T47D (cell line): Measurements from ENCODE around the gene TAS2R60.

ENCODE experiments used
- DNase-seq, 2 experiments: peaks; one replicate each; pipeline versions ENCODE4 v3.0.0 to v3.0.0-alpha.2; 2011 to 2012; ENCODE audit warnings: low read depth in 1 of 2, low spot score in 1 of 2
- JUND ChIP-seq: IDR thresholded peaks from 2 replicates; pipeline ENCODE4 v1.6.1; 2012; ENCODE audit warnings: low read depth
- in situ Hi-C: cut with HindIII; loops from 2 replicates; pipeline ENCODE4 v1.10.0; 2016; ENCODE audit warnings: low sequenced_read_pairs, low pct_unique_long_range_greater_than_20kb

TAS2R60 gene

GRCh38 chr7:143435266-143435665, 8.0 kb upstream of the TAS2R60 start:
- in situ Hi-C loops: no loop called here
- DNase-seq: no peak
- no peak for TF ChIP-seq JUND

- no peak for DNase-seq
- in situ Hi-C loops: no loop called here
Observed at GRCh38 chr7:143436325-143436946, 6.8 kb upstream of the TAS2R60 start.

GRCh38 chr7:143437578-143437977, 5.7 kb upstream of the TAS2R60 start:
- TF ChIP-seq JUND: no peak
- DNase-seq: no peak
- in situ Hi-C loops: no loop called here

More at GRCh38 chr7:143436325-143436946, 6.8 kb upstream of the TAS2R60 start:
- TF ChIP-seq JUND: no peak

GRCh38 chr7:143439866-143440265, 3.4 kb upstream of the TAS2R60 start:
- in situ Hi-C loops: no loop called here
- TF ChIP-seq JUND: no peak
- no peak for DNase-seq

GRCh38 chr7:143444063-143444782, 970 bp downstream of the TAS2R60 start:
- no peak for DNase-seq
- TF ChIP-seq JUND: no peak
- in situ Hi-C loops: no loop called here

GRCh38 chr7:143444785-143445184, 1.5 kb downstream of the TAS2R60 start:
- TF ChIP-seq JUND: no peak
- DNase-seq: no peak
- in situ Hi-C loops: no loop called here

GRCh38 chr7:143447466-143447865, 4.2 kb downstream of the TAS2R60 start:
- in situ Hi-C loops: no loop called here
- TF ChIP-seq JUND: no peak
- DNase-seq: no peak

GRCh38 chr7:143448429-143448828, 5.2 kb downstream of the TAS2R60 start:
- DNase-seq: no peak
- no peak for TF ChIP-seq JUND
- in situ Hi-C loops: no loop called here

GRCh38 chr7:143449793-143450192, 6.5 kb downstream of the TAS2R60 start:
- no peak for DNase-seq
- no peak for TF ChIP-seq JUND
- in situ Hi-C loops: no loop called here

GRCh38 chr7:143451122-143451521, 7.9 kb downstream of the TAS2R60 start:
- no peak for DNase-seq
- no peak for TF ChIP-seq JUND
- in situ Hi-C loops: no loop called here

GRCh38 chr7:143451746-143452145, 8.5 kb downstream of the TAS2R60 start:
- TF ChIP-seq JUND: no peak
- in situ Hi-C loops: no loop called here
- no peak for DNase-seq

GRCh38 chr7:143452495-143452894, 9.2 kb downstream of the TAS2R60 start:
- no peak for DNase-seq
- in situ Hi-C loops: no loop called here
- no peak for TF ChIP-seq JUND

GRCh38 chr7:143454091-143454680, 10.9 kb downstream of the TAS2R60 start:
- in situ Hi-C loops: no loop called here
- peak; percentile 26 to 52 for DNase-seq
- TF ChIP-seq JUND: no peak
